Endothelial cell of umbilical vein (primary cell): ENCODE results near the gene PRIMPOL. TPM values are rescaled to one million over a fixed set of nuclear protein-coding genes. Genes with fewer than 3 reads are reported as not detected.

Experiments
- BruUV-seq: library from RNA; stranded (reverse); fragments of 400-500 nt; replicated peaks from 2 replicates; lab custom pipeline; 2021; lab: Mats Ljungman, UMichigan
- CTCF ChIA-PET: fragments of 300-600, 350-600 bp; sonication (Branson Sonifier 250); formaldehyde crosslinking; loops from one replicate; lab custom pipeline; 2021; ENCODE audit warnings: antibody characterized with exemption, inconsistent platforms; lab: Charles Lee
- POLR2A ChIA-PET: fragments of 300-600, 350-600 bp; sonication (Branson Sonifier 250); formaldehyde crosslinking; loops from one replicate; lab custom pipeline; 2021; ENCODE audit warnings: antibody characterized with exemption, inconsistent platforms; lab: Charles Lee
- DNase-seq: peaks from one replicate; pipeline ENCODE4 v3.0.0-alpha.2; 2011; ENCODE audit warnings: low read depth, low spot score
- FAIRE-seq: peaks from 2 replicates; lab custom pipeline; 2011; peaks lifted over from hg19 to GRCh38; lab: Jason Lieb, UNC
- H2AFZ ChIP-seq: 2 replicates; pipeline ENCODE4 v1.6.0; 2012; ENCODE audit warnings: low read depth, low read length, control low read depth, inconsistent platforms
- H3K27ac ChIP-seq: 2 replicates; pipeline ENCODE4 v1.5.1; 2011; ENCODE audit warnings: low read depth, mild to moderate bottlenecking, control low read depth, low read length, moderate library complexity; ENCODE audit not compliant: insufficient read depth
- H3K27me3 ChIP-seq, 2 experiments: 2 replicates each; pipeline versions ENCODE4 v1.6.0 to v1.6.1; 2011; ENCODE audit warnings: low read length in 2 of 2, mixed read lengths in 1 of 2; ENCODE audit not compliant: control insufficient read depth in 2 of 2, insufficient read depth in 2 of 2
- H3K36me3 ChIP-seq, 2 experiments: 2 replicates in 1 of 2; 3 replicates in 1 of 2; pipeline ENCODE4 v1.5.1; 2011; ENCODE audit warnings: low read length in 2 of 2, mild to moderate bottlenecking in 1 of 2, moderate library complexity in 1 of 2; ENCODE audit not compliant: control insufficient read depth in 2 of 2, insufficient read depth in 2 of 2; ENCODE audit errors: extremely low read depth in 1 of 2
- H3K4me1 ChIP-seq: 3 replicates; pipeline ENCODE4 v1.5.1; 2011; ENCODE audit warnings: mild to moderate bottlenecking, low read length; ENCODE audit not compliant: control insufficient read depth, insufficient read depth; ENCODE audit errors: extremely low read depth
- H3K4me2 ChIP-seq: 2 replicates; pipeline ENCODE4 v1.6.1; 2011; ENCODE audit warnings: low read length, control low read depth, mixed read lengths; ENCODE audit not compliant: insufficient read depth
- H3K4me3 ChIP-seq, 3 experiments: fragments of 200-600 bp in 1 of 3; sonication (generic), shearing (Covaris generic) in 1 of 3; replicated peaks in 1 of 3; 2 replicates each; pipeline ENCODE4 v1.5.1; 2011 to 2016; ENCODE audit warnings: control low read depth in 3 of 3, low read length in 3 of 3, mild to moderate bottlenecking in 2 of 3, inconsistent platforms in 1 of 3, low read depth in 1 of 3, moderate library complexity in 1 of 3; ENCODE audit not compliant: insufficient read depth in 1 of 3
- H3K79me2 ChIP-seq: 2 replicates; pipeline ENCODE4 v1.6.0; 2012; ENCODE audit warnings: low read length, inconsistent platforms; ENCODE audit not compliant: control insufficient read depth, insufficient read depth
- H3K9ac ChIP-seq: replicated peaks from 2 replicates; pipeline ENCODE3; 2011; ENCODE audit warnings: low read length, control low read depth; ENCODE audit not compliant: insufficient read depth; ENCODE audit errors: extremely low read depth
- H3K9me1 ChIP-seq: replicated peaks from 3 replicates; pipeline ENCODE4 v1.6.0; 2011; ENCODE audit warnings: mild to moderate bottlenecking, low read length; ENCODE audit not compliant: control insufficient read depth, insufficient read depth; ENCODE audit errors: extremely low read depth
- H3K9me3 ChIP-seq: replicated peaks from 2 replicates; pipeline ENCODE4 v1.5.1; 2012; ENCODE audit warnings: low read length, inconsistent platforms; ENCODE audit not compliant: control insufficient read depth, insufficient read depth
- H4K20me1 ChIP-seq: replicated peaks from 2 replicates; pipeline ENCODE3; 2011; ENCODE audit warnings: mild to moderate bottlenecking, low read length; ENCODE audit not compliant: control insufficient read depth, insufficient read depth; ENCODE audit errors: extremely low read depth
- EZH2 ChIP-seq: IDR thresholded peaks from 2 replicates; pipeline ENCODE4 v1.6.1; 2012; ENCODE audit warnings: borderline replicate concordance, low read depth, mild to moderate bottlenecking, moderate library complexity, low read length, inconsistent platforms; ENCODE audit not compliant: severe bottlenecking
- FOS ChIP-seq: IDR thresholded peaks from 2 replicates; pipeline ENCODE4 v1.6.1; 2011; ENCODE audit warnings: mild to moderate bottlenecking, low read length, moderate library complexity, borderline replicate concordance; ENCODE audit not compliant: insufficient read depth
- GATA2 ChIP-seq: IDR thresholded peaks from 2 replicates; pipeline ENCODE4 v1.7.0; 2011; ENCODE audit warnings: low read depth, mild to moderate bottlenecking, moderate library complexity, mixed read lengths, low read length; ENCODE audit not compliant: insufficient read length, insufficient read depth
- JUN ChIP-seq: IDR thresholded peaks from 2 replicates; pipeline ENCODE4 v1.6.1; 2011; ENCODE audit warnings: borderline replicate concordance, low read depth; ENCODE audit not compliant: insufficient read length, insufficient read depth
- MYC ChIP-seq: IDR thresholded peaks from one replicate; pipeline ENCODE4 v1.6.1; 2011; ENCODE audit warnings: mild to moderate bottlenecking, low read depth, low read length
- POLR2A ChIP-seq: IDR thresholded peaks from 2 replicates; pipeline ENCODE4 v1.6.1; 2012; ENCODE audit warnings: low read depth, mild to moderate bottlenecking, control low read depth, low read length
- POLR2AphosphoS5 ChIP-seq: IDR thresholded peaks from 2 replicates; pipeline ENCODE4 v1.6.1; 2012; ENCODE audit warnings: low read depth, mild to moderate bottlenecking, control low read depth, low read length, moderate library complexity; ENCODE audit not compliant: insufficient read depth
- dilution Hi-C: fragments of 300-500 bp; cut with MboI; formaldehyde crosslinking; loops from one replicate; pipeline ENCODE4 v1.15.0; 2019; ENCODE audit warnings: low sequenced_read_pairs; ENCODE audit not compliant: extremely low pct_ligation_motif_present
- intact Hi-C: fragments of 100-400 bp; cut with micrococcal nuclease; formaldehyde crosslinking; loops from one replicate; pipeline ENCODE4 v1.10.0; 2022
- polyA plus RNA-seq, 4 experiments: library from polyadenylated mRNA; depleted of rRNA in 3 of 4; stranded (reverse) in 3 of 4; unstranded in 1 of 4; fragments of >200 nt; gene quantifications; 2 replicates each; pipeline versions ENCODE4 v1.2.1 to v1.2.3, GENCODE V29; 2011 to 2012; ENCODE audit warnings: missing spikeins in 1 of 4
- total RNA-seq: library from RNA; stranded (reverse); gene quantifications from 2 replicates; pipeline ENCODE4 v1.2.3, GENCODE V29; 2021
- TF ChIP-seq, protein P1 (sequence below), 2 donors: IDR thresholded peaks; 1 replicate in 1 of 2; 2 replicates in 1 of 2; pipeline ENCODE4 v1.5.1; 2011; ENCODE audit warnings: low read length in 2 of 2, mild to moderate bottlenecking in 2 of 2, moderate library complexity in 2 of 2, control low read depth in 1 of 2, inconsistent platforms in 1 of 2, low read depth in 1 of 2; ENCODE audit not compliant: insufficient read depth in 1 of 2; ENCODE audit errors: extremely low read depth in 1 of 2
- TF ChIP-seq, protein P2 (sequence below): IDR thresholded peaks from 2 replicates; pipeline ENCODE4 v1.6.1; 2011; ENCODE audit not compliant: insufficient read depth, insufficient read length

PRIMPOL gene
- total and polyA plus RNA-seq, 2 donors (not counting 3 experiments of a cell fraction or from before 2014, with no cell fraction given) = 5.9 to 11.1 TPM

DNA sequence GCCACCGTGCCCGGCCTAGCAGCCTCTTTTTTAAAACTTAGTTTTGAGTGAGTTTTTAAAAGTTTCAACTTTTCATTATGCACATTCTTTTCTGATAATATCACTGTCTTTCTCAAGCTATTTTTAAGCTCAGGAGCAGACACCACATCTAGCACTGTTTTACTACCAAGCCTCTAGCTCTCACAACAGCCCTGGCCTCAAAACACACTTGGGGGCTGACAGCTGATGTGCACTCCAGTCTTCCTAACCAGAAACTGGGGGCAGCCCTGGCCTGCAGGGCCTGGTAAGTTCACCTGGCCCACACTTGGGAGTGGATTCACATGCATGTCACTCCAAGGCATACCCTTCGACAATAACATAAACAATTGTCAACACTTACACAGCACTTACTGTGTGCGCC lies 50.4 kb downstream of the PRIMPOL start:
- TF ChIP-seq, protein P1, sequence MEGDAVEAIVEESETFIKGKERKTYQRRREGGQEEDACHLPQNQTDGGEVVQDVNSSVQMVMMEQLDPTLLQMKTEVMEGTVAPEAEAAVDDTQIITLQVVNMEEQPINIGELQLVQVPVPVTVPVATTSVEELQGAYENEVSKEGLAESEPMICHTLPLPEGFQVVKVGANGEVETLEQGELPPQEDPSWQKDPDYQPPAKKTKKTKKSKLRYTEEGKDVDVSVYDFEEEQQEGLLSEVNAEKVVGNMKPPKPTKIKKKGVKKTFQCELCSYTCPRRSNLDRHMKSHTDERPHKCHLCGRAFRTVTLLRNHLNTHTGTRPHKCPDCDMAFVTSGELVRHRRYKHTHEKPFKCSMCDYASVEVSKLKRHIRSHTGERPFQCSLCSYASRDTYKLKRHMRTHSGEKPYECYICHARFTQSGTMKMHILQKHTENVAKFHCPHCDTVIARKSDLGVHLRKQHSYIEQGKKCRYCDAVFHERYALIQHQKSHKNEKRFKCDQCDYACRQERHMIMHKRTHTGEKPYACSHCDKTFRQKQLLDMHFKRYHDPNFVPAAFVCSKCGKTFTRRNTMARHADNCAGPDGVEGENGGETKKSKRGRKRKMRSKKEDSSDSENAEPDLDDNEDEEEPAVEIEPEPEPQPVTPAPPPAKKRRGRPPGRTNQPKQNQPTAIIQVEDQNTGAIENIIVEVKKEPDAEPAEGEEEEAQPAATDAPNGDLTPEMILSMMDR (IDR thresholded peaks at IDR 0.05; ENCODE audit: extremely low read depth in 1 of 2, insufficient read depth in 1 of 2, low read depth in 1 of 2, low read length in 2 of 2) = no peak
- no peak for TF ChIP-seq POLR2AphosphoS5
- TF ChIP-seq EZH2 = no peak
- no peak for TF ChIP-seq POLR2A
- no peak for TF ChIP-seq GATA2
- TF ChIP-seq MYC = no peak
- TF ChIP-seq FOS = no peak
- TF ChIP-seq, protein P2, sequence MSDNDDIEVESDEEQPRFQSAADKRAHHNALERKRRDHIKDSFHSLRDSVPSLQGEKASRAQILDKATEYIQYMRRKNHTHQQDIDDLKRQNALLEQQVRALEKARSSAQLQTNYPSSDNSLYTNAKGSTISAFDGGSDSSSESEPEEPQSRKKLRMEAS = no peak
- TF ChIP-seq JUN = no peak
- H3K27ac ChIP-seq = no peak overlapping the region
- BruUV-seq = no TSS peak
- peaks cover 0 to 7% of the 10 kb centered on the region in 2 experiments for H3K36me3 ChIP-seq
- H3K9me3 ChIP-seq = no peaks in the 10 kb centered on the region
- H3K27me3 ChIP-seq = no peaks in the 10 kb centered on the region
- ChIA-PET POLR2A (no interaction called here), CTCF (interaction anchor here (0.8 to 0.9 kb wide), 2 partner anchors 46 to 51 kb away, joined by 3 read pairs; partner anchors contain the start of genes CASP3 and PRIMPOL)
- no peaks in the 10 kb centered on the region for H4K20me1 ChIP-seq
- no peak overlapping the region for H3K9ac ChIP-seq
- no peak overlapping the region for H3K4me3 ChIP-seq
- H3K79me2 ChIP-seq = no peaks in the 10 kb centered on the region
- no peak for FAIRE-seq
- no peaks in the 10 kb centered on the region for H3K4me1 ChIP-seq
- dilution Hi-C loops = no loop called here
- no peaks in the 10 kb centered on the region for H3K9me1 ChIP-seq
- no peak overlapping the region for H3K4me2 ChIP-seq
- DNase-seq = no peak
- intact Hi-C loops = no loop called here
- H2AFZ ChIP-seq = no peak overlapping the region
